Measurements from ENCODE around the gene CHST9.

DNA sequence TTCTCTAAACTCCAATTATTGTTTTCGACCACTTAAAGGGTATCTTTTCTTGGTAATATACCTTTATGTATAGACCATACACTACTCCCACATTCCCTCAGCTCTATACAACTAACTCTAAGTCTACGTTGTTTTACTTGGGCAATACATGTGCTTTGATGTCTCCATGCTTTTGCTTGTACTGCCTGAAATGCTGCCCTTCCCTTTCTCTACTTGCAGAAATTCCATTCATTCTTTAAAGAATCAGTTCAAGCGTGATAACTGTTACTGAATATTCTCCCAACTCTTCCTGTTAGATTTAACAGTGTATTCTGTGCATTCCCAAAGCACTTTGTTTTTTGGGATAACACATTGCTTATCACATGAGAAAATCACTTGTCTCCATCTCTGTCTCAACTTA is 162.6 kb downstream of the CHST9 start:
- TF ChIP-seq, protein P1, sequence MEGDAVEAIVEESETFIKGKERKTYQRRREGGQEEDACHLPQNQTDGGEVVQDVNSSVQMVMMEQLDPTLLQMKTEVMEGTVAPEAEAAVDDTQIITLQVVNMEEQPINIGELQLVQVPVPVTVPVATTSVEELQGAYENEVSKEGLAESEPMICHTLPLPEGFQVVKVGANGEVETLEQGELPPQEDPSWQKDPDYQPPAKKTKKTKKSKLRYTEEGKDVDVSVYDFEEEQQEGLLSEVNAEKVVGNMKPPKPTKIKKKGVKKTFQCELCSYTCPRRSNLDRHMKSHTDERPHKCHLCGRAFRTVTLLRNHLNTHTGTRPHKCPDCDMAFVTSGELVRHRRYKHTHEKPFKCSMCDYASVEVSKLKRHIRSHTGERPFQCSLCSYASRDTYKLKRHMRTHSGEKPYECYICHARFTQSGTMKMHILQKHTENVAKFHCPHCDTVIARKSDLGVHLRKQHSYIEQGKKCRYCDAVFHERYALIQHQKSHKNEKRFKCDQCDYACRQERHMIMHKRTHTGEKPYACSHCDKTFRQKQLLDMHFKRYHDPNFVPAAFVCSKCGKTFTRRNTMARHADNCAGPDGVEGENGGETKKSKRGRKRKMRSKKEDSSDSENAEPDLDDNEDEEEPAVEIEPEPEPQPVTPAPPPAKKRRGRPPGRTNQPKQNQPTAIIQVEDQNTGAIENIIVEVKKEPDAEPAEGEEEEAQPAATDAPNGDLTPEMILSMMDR (conservative IDR thresholded peaks at IDR 0.05): no peak
- no peak for TF ChIP-seq EZH2 (IDR thresholded peaks at IDR 0.05; ENCODE audit: low read depth)

Measured in PC-9 (cell line).